SK-N-SH treated with all-trans-retinoic acid at 6 μM for 48 hours (cell line): Measurements from ENCODE around the gene SOX21.

Experiments
- ATAC-seq: fragments of 200-7000 bp; cut with Tn5 transposase; 3 replicates; pipeline ENCODE4 v1.9.1; 2020; ENCODE audit warnings: mild to moderate bottlenecking, moderate library complexity
- ARNTL ChIP-seq: fragments of 450-650 bp; formaldehyde crosslinking; IDR thresholded peaks from 2 replicates; pipeline ENCODE4 v1.5.0; 2020; ENCODE audit warnings: low read depth, mild to moderate bottlenecking, moderate library complexity, borderline replicate concordance
- BACH2 ChIP-seq: fragments of 250-450 bp; sonication (Bioruptor Pico); IDR thresholded peaks from 2 replicates; pipeline ENCODE4 v1.9.0; 2021; ENCODE audit warnings: mild to moderate bottlenecking, borderline replicate concordance
- CSDC2 ChIP-seq: fragments of 250-450 bp; sonication (Bioruptor Pico); IDR thresholded peaks from 2 replicates; pipeline ENCODE4 v1.5.0; 2020; ENCODE audit warnings: mild to moderate bottlenecking, moderate library complexity
- CSRNP3 ChIP-seq: fragments of 250-450 bp; sonication (Bioruptor Pico); IDR thresholded peaks from 2 replicates; pipeline ENCODE4 v1.5.1; 2021; ENCODE audit warnings: mild to moderate bottlenecking, moderate library complexity
- ESRRG ChIP-seq: fragments of 250-450 bp; sonication (Bioruptor Pico); IDR thresholded peaks from 2 replicates; pipeline ENCODE4 v1.6.1; 2021; ENCODE audit warnings: mild to moderate bottlenecking
- GLIS3 ChIP-seq: fragments of 250-450 bp; sonication (Bioruptor Pico); IDR thresholded peaks from 2 replicates; pipeline ENCODE4 v1.5.0; 2020; ENCODE audit warnings: mild to moderate bottlenecking, moderate library complexity
- ISL1 ChIP-seq: fragments of 250-450 bp; sonication (Bioruptor Pico); IDR thresholded peaks from 2 replicates; pipeline ENCODE4 v2.1.2; 2022; ENCODE audit warnings: mild to moderate bottlenecking, moderate library complexity
- OSR1 ChIP-seq: fragments of 250-450 bp; sonication (Bioruptor Pico); IDR thresholded peaks from 2 replicates; pipeline ENCODE4 v1.8.0; 2022; ENCODE audit warnings: moderate library complexity, mild to moderate bottlenecking, inconsistent platforms
- PATZ1 ChIP-seq: fragments of 250-450 bp; sonication (Bioruptor Pico); IDR thresholded peaks from 2 replicates; pipeline ENCODE4 v1.8.0; 2020; ENCODE audit warnings: mild to moderate bottlenecking, moderate library complexity, borderline replicate concordance
- PPARA ChIP-seq: fragments of 250-450 bp; sonication (Bioruptor Pico); IDR thresholded peaks from 2 replicates; pipeline ENCODE4 v1.5.0; 2020; ENCODE audit warnings: mild to moderate bottlenecking, borderline replicate concordance
- RARB ChIP-seq: fragments of 250-450 bp; sonication (Bioruptor Pico); IDR thresholded peaks from 2 replicates; pipeline ENCODE4 v1.8.0; 2021; ENCODE audit warnings: mild to moderate bottlenecking, moderate library complexity
- SNAI2 ChIP-seq: fragments of 250-450 bp; sonication (Bioruptor Pico); IDR thresholded peaks from 2 replicates; pipeline ENCODE4 v1.5.0; 2020; ENCODE audit warnings: mild to moderate bottlenecking, moderate library complexity
- TCF4 ChIP-seq: fragments of 250-450 bp; sonication (Bioruptor Pico); IDR thresholded peaks from 2 replicates; pipeline ENCODE4 v1.8.0; 2021; ENCODE audit warnings: mild to moderate bottlenecking, moderate library complexity, borderline replicate concordance
- TOX ChIP-seq: fragments of 250-450 bp; sonication (Bioruptor Pico); IDR thresholded peaks from 2 replicates; pipeline ENCODE4 v1.8.0; 2021; ENCODE audit warnings: mild to moderate bottlenecking, moderate library complexity, borderline replicate concordance
- TSHZ2 ChIP-seq: fragments of 250-450 bp; sonication (Bioruptor Pico); IDR thresholded peaks from 2 replicates; pipeline ENCODE4 v1.5.0; 2020; ENCODE audit warnings: mild to moderate bottlenecking, moderate library complexity
- ZC3H10 ChIP-seq: fragments of 250-450 bp; sonication (Bioruptor Pico); IDR thresholded peaks from 2 replicates; pipeline ENCODE4 v1.5.1; 2021; ENCODE audit warnings: mild to moderate bottlenecking, moderate library complexity
- ZFP30 ChIP-seq: fragments of 450-650 bp; formaldehyde crosslinking; IDR thresholded peaks from 2 replicates; pipeline ENCODE4 v1.5.0; 2022; ENCODE audit warnings: mild to moderate bottlenecking, moderate library complexity
- ZNF565 ChIP-seq: fragments of 450-650 bp; formaldehyde crosslinking; conservative IDR thresholded peaks from 2 replicates; pipeline ENCODE4 v1.5.0; 2020; ENCODE audit warnings: low read depth, mild to moderate bottlenecking, moderate library complexity
- ZNF70 ChIP-seq: fragments of 450-650 bp; formaldehyde crosslinking; IDR thresholded peaks from 2 replicates; pipeline ENCODE4 v1.5.0; 2020; ENCODE audit warnings: mild to moderate bottlenecking, moderate library complexity
- ZNF8 ChIP-seq: fragments of 450-650 bp; formaldehyde crosslinking; IDR thresholded peaks from 2 replicates; pipeline ENCODE4 v1.5.0; 2020; ENCODE audit warnings: mild to moderate bottlenecking, moderate library complexity
- TF ChIP-seq, protein P1 (sequence below): fragments of 250-450 bp; sonication (Bioruptor Pico); IDR thresholded peaks from 2 replicates; pipeline ENCODE4 v1.8.0; 2021; ENCODE audit warnings: low read depth, mild to moderate bottlenecking, moderate library complexity, borderline replicate concordance
- TF ChIP-seq, protein P2 (sequence below): fragments of 250-450 bp; sonication (Bioruptor Pico); IDR thresholded peaks from 2 replicates; pipeline ENCODE4 v1.5.1; 2020; ENCODE audit warnings: low read depth, mild to moderate bottlenecking, moderate library complexity

The SOX21 gene

GRCh38 chr13:94717916-94718315 lies 5.6 kb upstream of the SOX21 start:
- TF ChIP-seq ZFP30 (CRISPR knock-in tag) (no peak), ZC3H10 (CRISPR knock-in tag) (no peak), RARB (CRISPR knock-in tag) (no peak), ZNF8 (CRISPR knock-in tag) (no peak), OSR1 (CRISPR knock-in tag) (no peak), ARNTL (no peak), ZNF565 (CRISPR knock-in tag) (no peak), BACH2 (CRISPR knock-in tag) (no peak), GLIS3 (CRISPR knock-in tag) (no peak), ISL1 (CRISPR knock-in tag) (no peak), ESRRG (CRISPR knock-in tag) (no peak), TCF4 (CRISPR knock-in tag) (no peak), CSRNP3 (CRISPR knock-in tag) (no peak), TOX (no peak)
- TF ChIP-seq, protein P1, sequence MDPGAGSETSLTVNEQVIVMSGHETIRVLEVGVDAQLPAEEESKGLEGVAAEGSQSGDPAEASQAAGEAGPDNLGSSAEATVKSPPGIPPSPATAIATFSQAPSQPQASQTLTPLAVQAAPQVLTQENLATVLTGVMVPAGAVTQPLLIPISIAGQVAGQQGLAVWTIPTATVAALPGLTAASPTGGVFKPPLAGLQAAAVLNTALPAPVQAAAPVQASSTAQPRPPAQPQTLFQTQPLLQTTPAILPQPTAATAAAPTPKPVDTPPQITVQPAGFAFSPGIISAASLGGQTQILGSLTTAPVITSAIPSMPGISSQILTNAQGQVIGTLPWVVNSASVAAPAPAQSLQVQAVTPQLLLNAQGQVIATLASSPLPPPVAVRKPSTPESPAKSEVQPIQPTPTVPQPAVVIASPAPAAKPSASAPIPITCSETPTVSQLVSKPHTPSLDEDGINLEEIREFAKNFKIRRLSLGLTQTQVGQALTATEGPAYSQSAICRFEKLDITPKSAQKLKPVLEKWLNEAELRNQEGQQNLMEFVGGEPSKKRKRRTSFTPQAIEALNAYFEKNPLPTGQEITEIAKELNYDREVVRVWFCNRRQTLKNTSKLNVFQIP = no peak
- no peak for ATAC-seq

DNA sequence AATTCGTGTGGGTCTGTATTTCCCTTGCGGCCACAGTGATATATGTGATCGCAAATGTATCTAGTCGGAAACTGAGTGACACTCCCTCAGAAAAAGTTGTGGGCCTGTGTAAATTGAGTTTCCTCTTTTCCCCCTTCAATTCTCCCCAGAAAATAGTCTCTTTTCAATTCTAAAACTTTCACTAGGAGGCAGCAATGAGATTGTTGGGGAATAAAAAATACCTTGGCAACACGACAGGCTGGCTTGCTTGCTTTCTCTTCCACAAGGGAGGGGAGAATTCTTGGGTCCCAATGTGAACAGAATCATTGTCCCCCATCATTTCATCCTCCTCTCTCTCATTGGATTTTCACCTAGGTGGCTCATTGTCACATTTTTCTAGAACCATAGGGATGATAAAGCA lies 3.7 kb upstream of the SOX21 start:
- no peak for ATAC-seq
- TF ChIP-seq, protein P1 = no peak
- TF ChIP-seq ZNF8 (CRISPR knock-in tag) (no peak), ZNF70 (CRISPR knock-in tag) (no peak), CSDC2 (no peak), SNAI2 (CRISPR knock-in tag) (no peak), TSHZ2 (no peak), ZFP30 (CRISPR knock-in tag) (no peak), BACH2 (CRISPR knock-in tag) (no peak), ZNF565 (CRISPR knock-in tag) (no peak), PPARA (no peak), PATZ1 (CRISPR knock-in tag) (no peak), ESRRG (CRISPR knock-in tag) (no peak), RARB (CRISPR knock-in tag) (no peak)
- TF ChIP-seq, protein P2, sequence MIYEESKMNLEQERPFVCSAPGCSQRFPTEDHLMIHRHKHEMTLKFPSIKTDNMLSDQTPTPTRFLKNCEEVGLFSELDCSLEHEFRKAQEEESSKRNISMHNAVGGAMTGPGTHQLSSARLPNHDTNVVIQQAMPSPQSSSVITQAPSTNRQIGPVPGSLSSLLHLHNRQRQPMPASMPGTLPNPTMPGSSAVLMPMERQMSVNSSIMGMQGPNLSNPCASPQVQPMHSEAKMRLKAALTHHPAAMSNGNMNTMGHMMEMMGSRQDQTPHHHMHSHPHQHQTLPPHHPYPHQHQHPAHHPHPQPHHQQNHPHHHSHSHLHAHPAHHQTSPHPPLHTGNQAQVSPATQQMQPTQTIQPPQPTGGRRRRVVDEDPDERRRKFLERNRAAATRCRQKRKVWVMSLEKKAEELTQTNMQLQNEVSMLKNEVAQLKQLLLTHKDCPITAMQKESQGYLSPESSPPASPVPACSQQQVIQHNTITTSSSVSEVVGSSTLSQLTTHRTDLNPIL (CRISPR knock-in tag) = no peak
- TF ChIP-seq, all 23 proteins: peak for 0
